Measurements from ENCODE around the gene KHSRP. TPM values are rescaled to one million over a fixed set of nuclear protein-coding genes. Genes with fewer than 3 reads are reported as not detected.
A peak's percentile ranks its signal among the peaks of the same experiment; 100 is the strongest.

Gene KHSRP
- total and polyA plus RNA-seq, 10 of the 15 experiments (the other 5 are each of a cell fraction or from before 2014, with no cell fraction given): 4.8 to 440 (median 82.0) TPM

DNA sequence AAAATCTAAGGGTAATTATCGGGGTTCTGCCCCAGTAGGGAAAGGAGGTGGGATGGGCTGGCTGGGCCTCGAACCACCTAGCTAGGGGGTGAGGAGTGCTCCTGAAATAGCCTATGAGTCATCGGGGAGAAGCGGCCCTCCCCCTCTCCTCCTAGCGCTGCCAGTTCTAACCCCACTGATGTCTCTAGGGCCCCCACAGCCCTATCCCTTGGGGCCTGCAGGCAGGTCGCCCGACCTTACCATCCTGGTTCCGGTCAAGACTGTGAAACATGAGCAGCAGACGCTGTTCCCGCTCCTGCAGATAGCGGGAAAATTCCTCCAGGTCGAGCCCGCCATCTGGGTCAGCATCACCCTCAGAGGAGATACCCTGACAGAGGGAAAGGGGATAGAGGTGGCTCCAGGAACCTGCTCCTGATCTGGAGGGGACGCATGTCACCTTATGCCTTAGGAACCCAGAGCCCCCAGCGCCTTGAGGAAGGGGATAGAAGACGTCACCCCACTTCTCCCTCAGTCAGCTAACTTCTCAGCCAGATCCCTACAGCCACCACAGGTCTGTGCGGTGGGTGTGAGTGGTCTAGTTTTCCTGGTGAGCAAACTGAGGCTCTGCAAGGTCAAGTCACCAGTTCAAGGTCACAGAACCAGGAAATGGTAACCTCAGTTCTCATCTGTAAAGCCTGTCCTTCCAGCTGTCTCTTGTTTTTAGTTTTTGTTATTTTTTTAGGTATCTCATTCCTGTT is 33.5 kb upstream of the KHSRP start:
- Histone ChIP-seq H3K4me1 (ENCODE audit: control insufficient read depth, insufficient read depth, low read length) (peaks cover 10% of the 10 kb centered on the region), H3K9me3 (replicated peaks; ENCODE audit: control insufficient read depth, insufficient read depth, low read length) (peaks cover 17% of the 10 kb centered on the region; the same call in 2 of the 3 replicates), H3K4me2 (ENCODE audit: control insufficient read depth, insufficient read depth) (peak overlapping the region; percentile 95), H3K27ac (ENCODE audit: control insufficient read depth, insufficient read depth) (peak overlapping the region; percentile 94), H3K27me3 (replicated peaks in 1 of 2; ENCODE audit: control insufficient read depth in 2 of 2, insufficient read depth in 2 of 2, low read length in 1 of 2) (no peaks in the 10 kb centered on the region), H3K36me3 (ENCODE audit: control insufficient read depth in 2 of 2, insufficient read depth in 2 of 2, low read length in 1 of 2) (peaks cover 10 to 24% of the 10 kb centered on the region in 2 experiments; a peak in 3 of 4 replicates), H3K4me3 (peak overlapping the region; percentile 80), H3K79me2 (ENCODE audit: control insufficient read depth, insufficient read depth, low read length) (peaks cover 18% of the 10 kb centered on the region), H3K9ac (ENCODE audit: control insufficient read depth, insufficient read depth, low read length) (peak overlapping the region; percentile 82), H2AFZ (ENCODE audit: control insufficient read depth, low read depth, low read length) (peak overlapping the region; percentile 51), H4K20me1 (ENCODE audit: control insufficient read depth, insufficient read depth) (no peaks in the 10 kb centered on the region)
- peak; percentile 27 for FAIRE-seq
- POLR2A ChIA-PET: interaction anchor here (0.6 to 1.8 kb wide), 6 partner anchors 23 to 750 kb away, joined by 3 to 10 read pairs (median 4); partner anchors contain the start of genes DENND1C and KHSRP
- WGBS (ENCODE audit: insufficient coverage, insufficient replicate concordance, low lambda C conversion rate, missing lambda C conversion rate): 2% methylated on average over 16 of the region's 17 CpGs
- BruUV-seq (replicated peaks): TSS peak; percentile 84
- peak; percentile 44 for DNase-seq (ENCODE audit: low read depth, low spot score)
- intact Hi-C loops (cut with micrococcal nuclease; ENCODE audit: unreplicated experiment): loop anchor here (2.0 kb wide), 1 partner anchor 47 kb away; no protein-coding TSS in a partner anchor
- RAD21 ChIA-PET (ENCODE audit: unreplicated experiment): interaction anchor here (0.6 to 2.1 kb wide), 4 partner anchors 23 to 111 kb away, joined by 3 to 11 read pairs (median 6); partner anchors contain the start of genes DENND1C, GTF2F1 and KHSRP
- SMC1A ChIA-PET (ENCODE audit: uncharacterized antibody, unreplicated experiment): interaction anchor here (0.7 to 1.7 kb wide), 4 partner anchors 11 to 280 kb away, joined by 3 to 5 read pairs (median 4); partner anchors contain the start of gene GPR108
- ATAC-seq: peak; percentile 32
- CTCF ChIA-PET: interaction anchor here (0.6 to 2.0 kb wide), 5 partner anchors 24 to 413 kb away, joined by 3 to 8 read pairs (median 5); partner anchors contain the start of gene DENND1C
- in situ Hi-C loops (cut with MboI): no loop called here
- TF ChIP-seq CEBPB (IDR thresholded peaks at IDR 0.05; ENCODE audit: borderline replicate concordance in 1 of 2, low read depth in 2 of 2, low read length in 2 of 2) (no peak), YY1 (IDR thresholded peaks at IDR 0.05; ENCODE audit: low read depth, low read length) (no peak), JUNB (IDR thresholded peaks at IDR 0.05) (peak; percentile 58; the same call in 1 of the 2 replicates), EZH2 (IDR thresholded peaks at IDR 0.05; ENCODE audit: borderline replicate concordance, control insufficient read depth, low read depth, low read length) (no peak), BHLHE40 (IDR thresholded peaks at IDR 0.05; ENCODE audit: borderline replicate concordance in 1 of 2, low read depth in 2 of 2, low read length in 1 of 2) (peak in 1 of 2 experiments; percentile 30; a peak in 1 of 4 replicates), ATF7 (IDR thresholded peaks at IDR 0.05; ENCODE audit: low read depth) (peak; percentile 64), RB1 (IDR thresholded peaks at IDR 0.05; ENCODE audit: borderline replicate concordance) (peak; percentile 68; the same call in 1 of the 2 replicates), MTA2 (IDR thresholded peaks at IDR 0.05; ENCODE audit: low read depth) (no peak), ESRRA (IDR thresholded peaks at IDR 0.05; ENCODE audit: low read length) (peak; percentile 95), IKZF1 (conservative IDR thresholded peaks at IDR 0.05) (peak; percentile 68), DPF2 (IDR thresholded peaks at IDR 0.05) (peak; percentile 54; the same call in 1 of the 2 replicates), NR2F1 (conservative IDR thresholded peaks at IDR 0.05) (peak; percentile 83), GATAD2B (conservative IDR thresholded peaks at IDR 0.05; ENCODE audit: low read depth) (0 out of 2 replicates have a peak, but pooled peaks have one; percentile 56), JUND (IDR thresholded peaks at IDR 0.05; ENCODE audit: low read depth, low read length) (peak; percentile 67; the same call in 1 of the 2 replicates), MEF2B (IDR thresholded peaks at IDR 0.05; ENCODE audit: partially characterized antibody, poor library complexity, severe bottlenecking) (peak; percentile 91), SIX5 (IDR thresholded peaks at IDR 0.05; ENCODE audit: low read depth, low read length, severe bottlenecking) (no peak), POLR2A (IDR thresholded peaks at IDR 0.05; ENCODE audit: low read depth, low read length) (0 out of 2 replicates have a peak, but pooled peaks have one; percentile 21), MEF2A (IDR thresholded peaks at IDR 0.05; ENCODE audit: insufficient read depth, low read depth, low read length) (peak; percentile 96), NBN (IDR thresholded peaks at IDR 0.05) (peak; percentile 26; the same call in 1 of the 2 replicates), SP1 (IDR thresholded peaks at IDR 0.05; ENCODE audit: low read depth, low read length) (peak; percentile 31)
- TF ChIP-seq, protein P1, sequence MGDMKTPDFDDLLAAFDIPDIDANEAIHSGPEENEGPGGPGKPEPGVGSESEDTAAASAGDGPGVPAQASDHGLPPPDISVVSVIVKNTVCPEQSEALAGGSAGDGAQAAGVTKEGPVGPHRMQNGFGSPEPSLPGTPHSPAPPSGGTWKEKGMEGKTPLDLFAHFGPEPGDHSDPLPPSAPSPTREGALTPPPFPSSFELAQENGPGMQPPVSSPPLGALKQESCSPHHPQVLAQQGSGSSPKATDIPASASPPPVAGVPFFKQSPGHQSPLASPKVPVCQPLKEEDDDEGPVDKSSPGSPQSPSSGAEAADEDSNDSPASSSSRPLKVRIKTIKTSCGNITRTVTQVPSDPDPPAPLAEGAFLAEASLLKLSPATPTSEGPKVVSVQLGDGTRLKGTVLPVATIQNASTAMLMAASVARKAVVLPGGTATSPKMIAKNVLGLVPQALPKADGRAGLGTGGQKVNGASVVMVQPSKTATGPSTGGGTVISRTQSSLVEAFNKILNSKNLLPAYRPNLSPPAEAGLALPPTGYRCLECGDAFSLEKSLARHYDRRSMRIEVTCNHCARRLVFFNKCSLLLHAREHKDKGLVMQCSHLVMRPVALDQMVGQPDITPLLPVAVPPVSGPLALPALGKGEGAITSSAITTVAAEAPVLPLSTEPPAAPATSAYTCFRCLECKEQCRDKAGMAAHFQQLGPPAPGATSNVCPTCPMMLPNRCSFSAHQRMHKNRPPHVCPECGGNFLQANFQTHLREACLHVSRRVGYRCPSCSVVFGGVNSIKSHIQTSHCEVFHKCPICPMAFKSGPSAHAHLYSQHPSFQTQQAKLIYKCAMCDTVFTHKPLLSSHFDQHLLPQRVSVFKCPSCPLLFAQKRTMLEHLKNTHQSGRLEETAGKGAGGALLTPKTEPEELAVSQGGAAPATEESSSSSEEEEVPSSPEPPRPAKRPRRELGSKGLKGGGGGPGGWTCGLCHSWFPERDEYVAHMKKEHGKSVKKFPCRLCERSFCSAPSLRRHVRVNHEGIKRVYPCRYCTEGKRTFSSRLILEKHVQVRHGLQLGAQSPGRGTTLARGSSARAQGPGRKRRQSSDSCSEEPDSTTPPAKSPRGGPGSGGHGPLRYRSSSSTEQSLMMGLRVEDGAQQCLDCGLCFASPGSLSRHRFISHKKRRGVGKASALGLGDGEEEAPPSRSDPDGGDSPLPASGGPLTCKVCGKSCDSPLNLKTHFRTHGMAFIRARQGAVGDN (IDR thresholded peaks at IDR 0.05): no peak

Data from GM12878 (cell line).